Astrocyte (in vitro differentiated cells and primary cell): Measurements from ENCODE around the gene ITPRID2. TPM values are rescaled to one million over a fixed set of nuclear protein-coding genes. Genes with fewer than 3 reads are reported as not detected.

Experiments
- DNase-seq: peaks from one replicate; pipeline ENCODE4 v3.0.0-alpha.2; 2010; ENCODE audit warnings: low read depth
- FAIRE-seq: peaks from 2 replicates; lab custom pipeline; 2011; peaks lifted over from hg19 to GRCh38; lab: Jason Lieb, UNC
- H2AFZ ChIP-seq: 2 replicates; pipeline ENCODE4 v1.6.0; 2012; ENCODE audit warnings: low read depth, low read length, inconsistent platforms
- H3K27ac ChIP-seq: 2 replicates; pipeline ENCODE4 v1.5.1; 2011; ENCODE audit warnings: low read depth, low read length, inconsistent platforms
- H3K27me3 ChIP-seq: 2 replicates; pipeline ENCODE4 v1.6.0; 2011; ENCODE audit warnings: low read length, inconsistent platforms; ENCODE audit not compliant: insufficient read depth
- H3K36me3 ChIP-seq: 2 replicates; pipeline ENCODE4 v1.5.1; 2011; ENCODE audit warnings: low read length, inconsistent platforms; ENCODE audit not compliant: insufficient read depth
- H3K4me1 ChIP-seq: 2 replicates; pipeline ENCODE4 v1.5.1; 2011; ENCODE audit warnings: low read length, inconsistent platforms; ENCODE audit not compliant: insufficient read depth
- H3K4me2 ChIP-seq: 2 replicates; pipeline ENCODE4 v1.6.0; 2012; ENCODE audit warnings: low read length, inconsistent platforms
- H3K4me3 ChIP-seq: 2 replicates; pipeline ENCODE4 v1.5.1; 2011; ENCODE audit warnings: low read depth, mild to moderate bottlenecking, low read length, inconsistent platforms; ENCODE audit not compliant: insufficient read depth
- H3K79me2 ChIP-seq: 2 replicates; pipeline ENCODE4 v1.6.0; 2012; ENCODE audit warnings: mild to moderate bottlenecking, low read length, inconsistent platforms; ENCODE audit not compliant: insufficient read depth
- H3K9ac ChIP-seq: 2 replicates; pipeline ENCODE4 v1.6.0; 2012; ENCODE audit warnings: mild to moderate bottlenecking, low read length, inconsistent platforms
- H3K9me3 ChIP-seq: 2 replicates; pipeline ENCODE4 v1.5.1; 2012; ENCODE audit warnings: low read depth, mild to moderate bottlenecking, low read length, inconsistent platforms; ENCODE audit not compliant: insufficient read depth
- H4K20me1 ChIP-seq: 2 replicates; pipeline ENCODE4 v1.6.0; 2012; ENCODE audit warnings: low read length, inconsistent platforms; ENCODE audit not compliant: insufficient read depth
- H3K27ac Mint-ChIP-seq: one replicate; pipeline ENCODE4 v1.8.0; 2021; ENCODE audit warnings: mild to moderate bottlenecking, mixed read lengths; ENCODE audit not compliant: unreplicated experiment
- H3K27me3 Mint-ChIP-seq: one replicate; pipeline ENCODE4 v1.8.0; 2021; ENCODE audit warnings: low read depth, mixed read lengths; ENCODE audit not compliant: unreplicated experiment
- H3K36me3 Mint-ChIP-seq: one replicate; pipeline ENCODE4 v1.8.0; 2021; ENCODE audit warnings: low read depth, mixed read lengths; ENCODE audit not compliant: unreplicated experiment
- H3K4me1 Mint-ChIP-seq: one replicate; pipeline ENCODE4 v1.8.0; 2021; ENCODE audit warnings: low read depth, mixed read lengths; ENCODE audit not compliant: unreplicated experiment
- H3K4me3 Mint-ChIP-seq: one replicate; pipeline ENCODE4 v1.8.0; 2021; ENCODE audit warnings: mild to moderate bottlenecking, moderate library complexity, mixed read lengths; ENCODE audit not compliant: unreplicated experiment
- H3K9me3 Mint-ChIP-seq: one replicate; pipeline ENCODE4 v1.8.0; 2021; ENCODE audit warnings: mild to moderate bottlenecking, mixed read lengths; ENCODE audit not compliant: unreplicated experiment
- EZH2 ChIP-seq: IDR thresholded peaks from 2 replicates; pipeline ENCODE4 v1.6.1; 2012; ENCODE audit warnings: mild to moderate bottlenecking, low read length, inconsistent platforms; ENCODE audit not compliant: insufficient read depth
- total RNA-seq: library from RNA; stranded (reverse); gene quantifications from 2 replicates; pipeline ENCODE4 v1.2.1, GENCODE V29; 2021
- TF ChIP-seq, protein P1 (sequence below): IDR thresholded peaks from 2 replicates; pipeline ENCODE4 v1.5.1; 2011; ENCODE audit warnings: low read depth, mild to moderate bottlenecking, inconsistent platforms, low read length, moderate library complexity; ENCODE audit not compliant: insufficient read depth

The ITPRID2 gene
- total RNA-seq, 1 donor from 2014 or later = 272 TPM

GRCh38 chr2:181890271-181890670 is 1.3 kb upstream of the ITPRID2 start:
- H3K4me3 Mint-ChIP-seq = no peak overlapping the region
- no peaks in the 10 kb centered on the region for H3K27me3 ChIP-seq
- no peak for DNase-seq
- peaks cover 35% of the 10 kb centered on the region for H3K79me2 ChIP-seq
- peaks cover 10% of the 10 kb centered on the region for H3K36me3 ChIP-seq
- H3K4me1 ChIP-seq = peaks cover 10% of the 10 kb centered on the region
- no peak overlapping the region for H3K4me3 ChIP-seq
- peaks cover 13% of the 10 kb centered on the region for H3K36me3 Mint-ChIP-seq
- FAIRE-seq = peak; percentile 5
- no peak for TF ChIP-seq EZH2
- TF ChIP-seq, protein P1, sequence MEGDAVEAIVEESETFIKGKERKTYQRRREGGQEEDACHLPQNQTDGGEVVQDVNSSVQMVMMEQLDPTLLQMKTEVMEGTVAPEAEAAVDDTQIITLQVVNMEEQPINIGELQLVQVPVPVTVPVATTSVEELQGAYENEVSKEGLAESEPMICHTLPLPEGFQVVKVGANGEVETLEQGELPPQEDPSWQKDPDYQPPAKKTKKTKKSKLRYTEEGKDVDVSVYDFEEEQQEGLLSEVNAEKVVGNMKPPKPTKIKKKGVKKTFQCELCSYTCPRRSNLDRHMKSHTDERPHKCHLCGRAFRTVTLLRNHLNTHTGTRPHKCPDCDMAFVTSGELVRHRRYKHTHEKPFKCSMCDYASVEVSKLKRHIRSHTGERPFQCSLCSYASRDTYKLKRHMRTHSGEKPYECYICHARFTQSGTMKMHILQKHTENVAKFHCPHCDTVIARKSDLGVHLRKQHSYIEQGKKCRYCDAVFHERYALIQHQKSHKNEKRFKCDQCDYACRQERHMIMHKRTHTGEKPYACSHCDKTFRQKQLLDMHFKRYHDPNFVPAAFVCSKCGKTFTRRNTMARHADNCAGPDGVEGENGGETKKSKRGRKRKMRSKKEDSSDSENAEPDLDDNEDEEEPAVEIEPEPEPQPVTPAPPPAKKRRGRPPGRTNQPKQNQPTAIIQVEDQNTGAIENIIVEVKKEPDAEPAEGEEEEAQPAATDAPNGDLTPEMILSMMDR = no peak
- H3K4me2 ChIP-seq = peak overlapping the region; percentile 87
- no peaks in the 10 kb centered on the region for H3K27me3 Mint-ChIP-seq
- no peak overlapping the region for H3K27ac Mint-ChIP-seq
- peaks cover 27% of the 10 kb centered on the region for H3K4me1 Mint-ChIP-seq
- H3K9me3 ChIP-seq = no peaks in the 10 kb centered on the region
- H3K27ac ChIP-seq = no peak overlapping the region
- H3K9me3 Mint-ChIP-seq = no peaks in the 10 kb centered on the region
- H4K20me1 ChIP-seq = peaks cover 7% of the 10 kb centered on the region
- no peak overlapping the region for H3K9ac ChIP-seq
- no peak overlapping the region for H2AFZ ChIP-seq

DNA sequence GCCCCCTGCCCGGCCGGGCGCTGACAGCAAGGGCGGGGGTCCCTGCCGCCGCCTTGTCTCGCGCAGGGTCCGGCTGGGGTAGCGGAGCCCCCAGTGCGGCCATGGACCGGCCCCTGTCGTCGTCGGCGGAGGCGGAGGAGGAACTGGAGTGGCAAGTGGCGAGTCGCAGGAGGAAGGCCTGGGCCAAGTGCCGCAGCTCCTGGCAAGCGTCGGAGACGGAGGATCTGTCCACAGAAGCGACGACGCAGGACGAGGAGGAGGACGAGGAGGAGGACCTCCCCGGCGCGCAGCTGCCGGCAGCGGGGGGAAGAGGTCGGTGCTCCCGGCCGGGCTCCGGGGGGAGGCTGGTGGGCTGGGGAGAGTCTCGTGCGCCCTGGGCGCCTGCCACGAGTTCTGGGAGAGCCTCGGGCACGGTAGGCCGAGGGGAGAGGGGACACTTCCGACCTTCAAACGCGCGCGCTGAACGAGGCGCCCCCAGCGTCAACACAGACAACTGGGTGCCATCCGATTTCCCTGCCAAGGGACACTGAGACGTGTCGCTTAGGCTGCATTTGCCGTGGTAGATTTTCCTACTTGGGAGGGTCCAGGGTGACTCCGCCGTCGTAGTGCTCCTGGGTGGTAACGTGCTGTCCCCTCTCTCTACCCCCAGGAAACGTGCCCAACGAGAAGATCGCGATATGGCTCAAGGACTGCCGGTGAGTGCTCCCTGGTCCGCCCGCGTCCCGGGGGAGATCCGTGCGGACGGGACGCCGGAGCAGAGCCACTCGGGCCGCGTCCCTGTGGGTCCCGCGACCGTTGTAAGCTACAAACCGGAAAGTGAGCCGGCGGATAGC is 652 bp downstream of the ITPRID2 start:
- DNase-seq = peak; percentile 57

More for the DNA sequence above, 652 bp downstream of the ITPRID2 start:
- Histone ChIP-seq H2AFZ (peak overlapping the region; percentile 74), H3K27ac (peak overlapping the region; percentile 95), H3K9me3 (no peaks in the 10 kb centered on the region), H3K4me2 (peak overlapping the region; percentile 89), H4K20me1 (peaks cover 20% of the 10 kb centered on the region), H3K4me3 (peak overlapping the region; percentile 85), H3K27me3 (no peaks in the 10 kb centered on the region), H3K9ac (peak overlapping the region; percentile 99), H3K4me1 (peaks cover 19% of the 10 kb centered on the region), H3K79me2 (peaks cover 54% of the 10 kb centered on the region), H3K36me3 (peaks cover 15% of the 10 kb centered on the region)
- peak overlapping the region; percentile 94 for H3K27ac Mint-ChIP-seq
- TF ChIP-seq, protein P1 = no peak
- TF ChIP-seq EZH2 = no peak
- H3K4me1 Mint-ChIP-seq = peaks cover 32% of the 10 kb centered on the region
- peak; percentile 20 for FAIRE-seq
- no peaks in the 10 kb centered on the region for H3K27me3 Mint-ChIP-seq
- H3K9me3 Mint-ChIP-seq = no peaks in the 10 kb centered on the region
- peaks cover 16% of the 10 kb centered on the region for H3K36me3 Mint-ChIP-seq
- H3K4me3 Mint-ChIP-seq = peak overlapping the region; percentile 99
